AG04449 (cell line): ENCODE measurements around the gene ITPK1.

Experiments used
- CTCF ChIA-PET: fragments of 350-600 bp; formaldehyde crosslinking; extraction: SDS; loops from one replicate; lab custom pipeline; 2021; ENCODE audit warnings: antibody characterized with exemption; lab: Yijun Ruan, JAX
- POLR2A ChIA-PET: fragments of 400-600, 350-600 bp; formaldehyde crosslinking; extraction: SDS; loops from one replicate; lab custom pipeline; 2020; ENCODE audit warnings: antibody characterized with exemption, inconsistent platforms; lab: Yijun Ruan, JAX
- DNase-seq: peaks from one replicate; pipeline ENCODE4 v3.0.0-alpha.2; 2010; ENCODE audit warnings: low read depth, low spot score
- H3K4me3 ChIP-seq: 2 replicates; pipeline ENCODE4 v1.5.1; 2011; ENCODE audit warnings: low read depth, mild to moderate bottlenecking, control low read depth, low read length
- TF ChIP-seq, protein P1 (sequence below): IDR thresholded peaks from one replicate; pipeline ENCODE4 v1.5.1; 2011; ENCODE audit warnings: mild to moderate bottlenecking, moderate library complexity, low read length, control low read depth, inconsistent platforms; ENCODE audit not compliant: insufficient read depth; ENCODE audit errors: missing control alignments

Gene ITPK1

DNA sequence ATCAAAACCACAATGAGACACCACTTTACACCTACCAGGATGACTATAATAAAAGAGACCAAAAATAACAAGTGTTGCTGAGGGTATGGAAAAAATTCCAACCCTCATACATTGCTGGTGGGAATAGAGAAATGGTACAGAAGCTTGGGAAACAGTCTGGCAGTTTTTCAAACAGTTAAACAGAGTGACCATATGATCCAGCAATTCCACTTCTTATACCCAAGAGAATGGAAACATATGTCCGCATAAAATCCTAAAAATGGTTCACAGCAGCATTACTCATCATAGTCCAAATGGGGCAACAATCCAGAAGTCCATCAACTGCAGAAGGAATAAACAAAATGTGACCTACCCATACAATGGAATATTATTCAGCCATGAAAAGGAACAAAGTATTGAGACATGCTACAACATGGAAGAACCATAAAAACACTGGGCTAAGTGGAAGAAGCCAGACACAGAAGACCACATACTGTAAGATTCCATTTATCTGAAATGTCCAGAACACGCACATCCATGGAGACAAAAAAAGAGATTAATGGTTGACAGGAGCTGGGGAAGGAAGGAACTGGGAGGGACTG, 148.3 kb downstream of the ITPK1 start:
- POLR2A ChIA-PET: no interaction called here
- TF ChIP-seq, protein P1, sequence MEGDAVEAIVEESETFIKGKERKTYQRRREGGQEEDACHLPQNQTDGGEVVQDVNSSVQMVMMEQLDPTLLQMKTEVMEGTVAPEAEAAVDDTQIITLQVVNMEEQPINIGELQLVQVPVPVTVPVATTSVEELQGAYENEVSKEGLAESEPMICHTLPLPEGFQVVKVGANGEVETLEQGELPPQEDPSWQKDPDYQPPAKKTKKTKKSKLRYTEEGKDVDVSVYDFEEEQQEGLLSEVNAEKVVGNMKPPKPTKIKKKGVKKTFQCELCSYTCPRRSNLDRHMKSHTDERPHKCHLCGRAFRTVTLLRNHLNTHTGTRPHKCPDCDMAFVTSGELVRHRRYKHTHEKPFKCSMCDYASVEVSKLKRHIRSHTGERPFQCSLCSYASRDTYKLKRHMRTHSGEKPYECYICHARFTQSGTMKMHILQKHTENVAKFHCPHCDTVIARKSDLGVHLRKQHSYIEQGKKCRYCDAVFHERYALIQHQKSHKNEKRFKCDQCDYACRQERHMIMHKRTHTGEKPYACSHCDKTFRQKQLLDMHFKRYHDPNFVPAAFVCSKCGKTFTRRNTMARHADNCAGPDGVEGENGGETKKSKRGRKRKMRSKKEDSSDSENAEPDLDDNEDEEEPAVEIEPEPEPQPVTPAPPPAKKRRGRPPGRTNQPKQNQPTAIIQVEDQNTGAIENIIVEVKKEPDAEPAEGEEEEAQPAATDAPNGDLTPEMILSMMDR: no peak
- H3K4me3 ChIP-seq: no peak overlapping the region
- peak; percentile 40 for DNase-seq
- CTCF ChIA-PET: interaction anchor here (1.0 to 4.4 kb wide), 3 partner anchors 15 to 164 kb away, joined by 3 to 20 read pairs (median 12); no protein-coding TSS in a partner anchor

DNA sequence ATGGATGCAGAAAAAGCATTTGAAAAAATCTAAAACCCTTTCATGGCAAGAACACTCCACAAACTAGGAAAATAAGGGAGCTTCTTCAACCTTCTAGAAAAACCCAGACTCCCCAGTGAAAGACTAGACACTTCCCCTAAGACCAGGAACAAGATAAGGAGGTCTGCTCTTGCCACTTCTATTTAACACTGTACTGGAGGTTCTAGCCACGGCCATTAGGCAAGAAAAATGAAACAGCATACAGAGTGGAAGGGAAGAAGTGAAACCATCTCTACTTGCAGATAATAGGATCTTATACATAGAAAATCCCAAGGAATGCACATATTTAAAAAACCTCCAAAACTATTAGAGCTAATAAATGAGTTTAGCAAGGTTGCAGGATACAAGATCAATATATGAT, 150.4 kb downstream of the ITPK1 start:
- CTCF ChIA-PET: interaction anchor here (1.0 to 3.1 kb wide), 5 partner anchors 9 to 173 kb away, joined by 4 to 12 read pairs (median 5); no protein-coding TSS in a partner anchor
- no peak for DNase-seq
- no peak overlapping the region for H3K4me3 ChIP-seq
- POLR2A ChIA-PET: no interaction called here
- TF ChIP-seq, protein P1: no peak

DNA sequence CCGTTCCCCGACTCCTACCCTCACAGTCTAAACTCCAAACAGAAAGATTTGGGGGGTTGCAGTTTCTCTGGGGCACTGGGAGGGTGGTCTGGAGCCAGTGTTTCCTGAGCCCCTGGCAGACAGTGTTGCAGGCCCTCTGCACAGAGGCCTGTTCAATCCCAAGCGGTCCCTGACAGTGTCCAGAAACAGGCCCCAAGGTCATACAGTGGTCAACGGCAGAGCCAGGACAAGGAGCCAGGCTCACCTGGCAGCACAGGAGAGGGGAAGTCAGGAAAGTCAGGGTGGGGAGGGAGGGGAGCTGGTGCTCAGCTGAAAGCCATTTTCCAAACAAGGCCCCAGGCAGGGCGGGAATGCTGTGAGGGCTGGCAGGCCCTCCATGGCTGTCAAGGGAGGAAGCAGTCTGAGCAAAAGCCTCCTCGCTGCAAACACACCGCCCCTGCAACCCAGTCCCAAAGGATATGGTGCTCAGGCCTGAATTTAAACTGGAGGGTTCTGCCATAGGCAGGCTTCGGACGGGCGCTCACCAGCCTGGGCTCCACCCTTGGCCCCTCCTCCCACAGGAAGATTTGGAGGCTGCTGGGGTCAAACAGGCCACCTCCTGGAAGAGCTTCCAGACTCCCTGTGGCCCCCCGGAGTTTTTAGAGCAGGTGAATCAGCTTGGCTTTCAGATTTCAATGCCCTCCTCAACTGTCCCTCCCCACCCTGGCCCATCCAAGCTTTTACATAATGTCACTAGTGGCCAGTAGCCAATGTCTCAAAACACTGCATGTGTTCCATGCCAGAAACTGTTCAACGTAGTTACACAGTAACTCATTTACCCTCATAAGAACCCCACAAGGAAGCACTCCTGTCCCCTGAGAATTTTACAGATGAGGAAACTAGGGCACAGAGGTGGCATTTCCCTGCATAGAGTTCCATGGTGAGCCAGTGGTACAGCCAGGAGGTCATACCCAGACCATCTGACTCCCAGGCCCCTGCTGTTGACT, 151.3 kb downstream of the ITPK1 start:
- TF ChIP-seq, protein P1: no peak
- POLR2A ChIA-PET: no interaction called here
- CTCF ChIA-PET: interaction anchor here (1.0 to 4.7 kb wide), 9 partner anchors 9 to 177 kb away, joined by 3 to 36 read pairs (median 4); no protein-coding TSS in a partner anchor
- no peak overlapping the region for H3K4me3 ChIP-seq
- no peak for DNase-seq

DNA sequence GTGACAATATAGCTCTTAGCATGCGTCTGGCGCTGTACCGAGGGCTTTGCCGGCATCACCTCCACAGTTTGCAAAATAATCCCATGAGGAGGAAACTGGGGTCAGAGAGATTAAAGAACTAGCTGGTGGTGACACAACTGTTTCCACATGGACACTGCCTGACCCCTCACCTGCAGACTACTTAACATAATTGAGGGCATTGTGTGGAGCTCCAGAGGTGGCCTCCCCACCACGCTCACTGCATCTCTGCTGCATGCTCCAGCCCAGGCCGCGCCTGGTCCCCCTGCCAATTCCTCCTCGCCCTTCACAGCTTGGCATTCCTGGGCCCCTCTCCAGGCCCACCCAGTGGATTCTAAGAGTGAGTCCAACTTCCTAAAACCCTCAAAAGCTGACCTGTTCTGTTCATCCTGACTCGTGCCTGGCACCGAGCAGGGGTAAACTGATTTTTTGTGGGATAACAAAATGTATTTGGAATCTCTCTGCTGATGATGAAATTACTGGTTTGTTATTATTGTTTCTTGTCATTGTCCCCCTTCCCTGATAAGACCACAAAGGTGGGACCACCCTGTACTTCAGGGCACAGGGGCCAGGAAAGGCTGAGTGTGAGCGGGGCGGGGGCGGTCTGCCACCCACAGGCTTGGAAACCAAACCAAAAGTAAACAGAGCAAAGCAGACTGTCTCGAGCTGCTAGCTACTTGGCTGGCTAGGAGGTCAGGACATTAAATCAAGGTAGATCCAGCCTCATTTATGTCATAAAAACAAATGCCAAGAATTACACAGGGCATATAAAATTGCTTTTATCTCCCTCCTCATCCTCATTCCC, 152.2 kb downstream of the ITPK1 start:
- TF ChIP-seq, protein P1: no peak
- ChIA-PET CTCF (interaction anchor here (1.2 to 7.1 kb wide), 5 partner anchors 11 to 178 kb away, joined by 3 to 39 read pairs (median 3); no protein-coding TSS in a partner anchor), POLR2A (no interaction called here)
- DNase-seq: no peak
- H3K4me3 ChIP-seq: no peak overlapping the region

DNA sequence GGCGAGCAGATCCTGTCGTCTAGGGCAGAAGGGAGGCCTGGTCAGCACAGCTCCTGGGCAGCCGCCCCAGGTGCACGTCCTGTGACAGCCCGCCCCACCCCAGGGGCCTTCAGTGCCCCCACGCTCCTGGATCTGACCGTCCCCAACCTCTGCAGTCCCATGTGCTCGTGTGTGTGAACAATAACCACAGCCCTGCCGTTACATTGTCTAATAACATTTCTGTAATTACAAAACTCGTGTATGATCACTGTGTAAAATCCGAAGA, 153.0 kb downstream of the ITPK1 start:
- H3K4me3 ChIP-seq: no peak overlapping the region
- TF ChIP-seq, protein P1: no peak
- no peak for DNase-seq
- ChIA-PET POLR2A (no interaction called here), CTCF (interaction anchor here (1.2 to 7.1 kb wide), 4 partner anchors 10 to 170 kb away, joined by 3 to 39 read pairs (median 20); no protein-coding TSS in a partner anchor)
